Stimulated activated CD8-positive, alpha-beta memory T cell treated with anti-CD3 and anti-CD28 coated beads, Interleukin-15, amount 100 ng/mL, for 48 hours (primary cell): Measurements from ENCODE around the gene DYDC2.
A peak's percentile ranks its signal among the peaks of the same experiment; 100 is the strongest.

Experiments used
- DNase-seq, 2 donors: peaks; one replicate each; pipeline ENCODE4 v3.0.0-alpha.2; 2020; ENCODE audit warnings: low read depth in 2 of 2

The DYDC2 gene

DNA sequence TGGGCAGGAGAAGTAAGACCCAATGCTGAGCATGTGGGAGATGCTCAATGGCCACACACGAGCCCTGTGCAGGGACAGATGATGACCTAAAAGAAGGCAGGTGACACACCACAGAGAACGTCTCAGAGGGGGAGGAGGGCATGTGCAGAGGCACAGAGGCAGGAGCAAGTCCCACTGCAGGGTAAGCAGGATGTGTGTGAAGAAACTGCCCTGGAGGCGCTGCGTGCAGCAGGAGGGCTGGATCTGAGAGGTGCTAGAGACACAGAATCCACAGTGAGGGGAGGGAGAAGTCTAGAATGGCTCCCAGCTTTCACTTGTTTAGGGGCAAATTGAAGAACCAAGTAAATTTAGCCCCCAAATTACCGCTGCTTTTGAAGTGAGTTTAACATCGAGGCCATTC is 14.9 kb downstream of the DYDC2 start:
- DNase-seq, result no peak

DNA sequence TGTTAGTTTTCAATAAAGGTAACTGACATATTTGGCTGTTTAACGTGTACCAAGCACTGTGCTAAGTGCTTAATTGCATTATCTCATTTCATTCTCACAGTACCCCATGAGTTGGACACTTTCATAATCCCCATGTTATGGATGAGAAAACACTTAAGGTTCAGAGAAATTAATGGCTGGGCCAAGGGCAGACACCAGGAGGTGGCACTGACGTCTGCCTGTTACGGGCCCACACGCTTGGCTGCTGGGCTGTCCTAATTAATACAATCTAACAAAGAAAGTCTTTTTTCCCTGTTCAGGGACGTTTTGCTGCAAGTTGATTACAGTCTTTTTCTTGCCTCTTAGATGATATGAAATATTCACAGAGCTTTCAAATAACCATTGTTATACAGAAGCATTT is 16.1 kb downstream of the DYDC2 start:
- DNase-seq, result no peak

DNA sequence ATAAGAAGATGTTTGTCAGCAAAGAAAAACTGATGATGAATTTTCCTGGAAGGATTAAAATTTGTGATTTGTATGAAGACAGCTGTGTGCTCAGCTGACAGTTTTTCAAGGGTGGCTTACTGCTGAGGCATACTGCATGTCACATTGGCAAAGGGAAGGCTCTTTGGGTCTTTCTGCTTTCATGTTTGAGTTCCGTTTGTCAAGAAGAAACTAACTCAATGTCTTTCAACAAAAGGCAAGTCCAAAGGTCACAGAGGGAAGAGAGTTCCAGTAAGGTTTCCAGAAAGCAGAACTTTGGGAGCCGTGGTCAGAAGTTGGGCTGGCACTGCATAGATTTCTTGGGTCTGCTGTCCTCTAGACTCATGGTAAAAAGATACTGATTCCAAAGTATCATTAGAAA is 16.9 kb downstream of the DYDC2 start:
- DNase-seq, result no peak

DNA sequence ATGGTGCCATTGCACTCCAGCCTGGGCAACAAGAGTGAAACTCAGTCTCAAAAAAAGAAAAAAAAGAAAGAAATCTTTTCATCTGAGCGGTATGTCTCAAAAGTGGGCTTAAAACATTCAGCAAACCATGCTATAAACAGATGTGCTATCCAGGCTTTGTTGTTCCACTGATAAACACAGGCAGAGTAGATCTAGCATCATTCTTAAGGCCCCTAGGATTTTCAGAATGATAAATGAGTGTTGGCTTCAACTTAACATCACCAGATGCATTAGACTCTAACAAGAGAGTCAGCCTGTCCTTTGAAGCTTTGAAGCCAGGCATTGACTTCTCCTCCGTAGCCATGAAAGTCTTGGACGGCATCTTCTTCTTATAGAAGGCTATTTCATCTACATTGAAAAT is 23.1 kb downstream of the DYDC2 start:
- no peak for DNase-seq

DNA sequence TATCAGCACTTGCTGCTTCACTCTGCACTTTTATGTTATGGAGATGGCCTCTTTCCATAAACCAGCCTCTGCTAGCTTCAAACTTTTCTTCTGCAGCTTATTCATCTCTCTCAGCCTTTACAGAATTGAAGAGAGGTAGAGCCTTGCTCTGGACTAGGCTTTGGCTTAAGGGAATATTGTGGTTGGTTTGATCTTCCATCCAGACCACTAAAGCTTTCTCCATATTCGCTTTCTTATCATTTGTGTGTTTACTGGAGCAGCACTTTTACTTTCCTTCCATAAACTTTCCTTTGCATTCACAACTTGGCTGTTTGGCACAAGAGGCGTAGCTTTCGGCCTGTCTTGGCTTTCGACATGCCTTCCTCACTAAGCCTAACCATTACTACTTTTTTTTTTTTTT is 23.6 kb downstream of the DYDC2 start:
- no peak for DNase-seq

DNA sequence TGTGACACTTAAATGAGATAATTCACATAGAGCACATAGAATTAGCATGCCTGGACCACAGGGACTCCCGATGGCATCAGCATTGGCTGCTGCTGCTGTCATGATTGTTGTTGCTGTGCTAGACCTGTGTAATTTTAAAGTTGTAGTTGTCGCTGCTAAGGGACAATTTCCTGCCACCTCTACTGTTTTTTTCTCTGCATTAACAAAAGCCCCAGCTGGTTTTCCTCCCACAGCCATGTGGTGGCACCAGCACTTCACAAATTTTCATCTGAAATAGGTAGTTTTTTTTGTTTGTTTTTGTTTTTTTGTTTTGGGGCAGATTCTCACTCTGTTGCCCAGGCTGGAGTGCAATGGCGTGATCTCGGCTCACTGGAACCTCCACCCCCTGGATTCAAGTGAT is 26.4 kb downstream of the DYDC2 start:
- DNase-seq, result no peak

DNA sequence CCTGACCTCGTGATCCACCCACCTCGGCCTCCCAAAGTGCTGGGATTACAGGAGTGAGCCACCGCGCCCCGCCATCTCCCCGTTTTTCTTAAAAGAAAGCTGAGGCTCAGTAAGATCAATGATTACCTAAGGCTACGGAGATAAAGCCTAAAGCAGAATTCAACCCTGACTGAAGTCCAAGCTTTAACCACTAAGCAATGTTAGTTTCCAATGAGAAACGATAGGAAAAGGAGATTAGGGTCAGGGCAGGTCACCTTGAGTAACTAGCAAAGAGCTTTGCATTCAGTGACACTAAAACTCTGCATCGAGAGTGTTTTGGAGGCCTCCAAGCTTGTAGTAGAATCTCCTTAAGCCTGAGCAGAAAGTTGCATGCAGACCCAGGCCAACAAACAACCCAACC is 34.2 kb downstream of the DYDC2 start:
- DNase-seq, result no peak

DNA sequence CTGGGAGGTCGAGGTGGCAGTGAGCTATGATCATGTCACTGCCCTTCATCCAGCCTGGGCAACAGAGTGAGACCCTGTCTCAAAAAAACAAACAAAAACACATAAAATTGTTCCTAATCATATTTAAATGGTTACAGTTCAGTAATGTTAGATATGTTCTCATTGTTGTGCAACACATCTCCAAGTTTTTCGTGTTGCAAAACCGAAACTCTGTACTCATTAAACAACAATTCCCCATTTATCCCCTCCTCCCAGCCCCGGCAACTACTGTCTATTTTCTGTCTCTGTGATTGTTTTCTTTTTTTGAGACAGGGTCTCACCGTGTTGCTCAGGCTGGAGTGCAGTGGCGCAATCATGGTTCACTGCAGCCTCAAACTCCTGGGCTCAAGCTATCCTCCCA is 35.7 kb downstream of the DYDC2 start:
- no peak for DNase-seq

DNA sequence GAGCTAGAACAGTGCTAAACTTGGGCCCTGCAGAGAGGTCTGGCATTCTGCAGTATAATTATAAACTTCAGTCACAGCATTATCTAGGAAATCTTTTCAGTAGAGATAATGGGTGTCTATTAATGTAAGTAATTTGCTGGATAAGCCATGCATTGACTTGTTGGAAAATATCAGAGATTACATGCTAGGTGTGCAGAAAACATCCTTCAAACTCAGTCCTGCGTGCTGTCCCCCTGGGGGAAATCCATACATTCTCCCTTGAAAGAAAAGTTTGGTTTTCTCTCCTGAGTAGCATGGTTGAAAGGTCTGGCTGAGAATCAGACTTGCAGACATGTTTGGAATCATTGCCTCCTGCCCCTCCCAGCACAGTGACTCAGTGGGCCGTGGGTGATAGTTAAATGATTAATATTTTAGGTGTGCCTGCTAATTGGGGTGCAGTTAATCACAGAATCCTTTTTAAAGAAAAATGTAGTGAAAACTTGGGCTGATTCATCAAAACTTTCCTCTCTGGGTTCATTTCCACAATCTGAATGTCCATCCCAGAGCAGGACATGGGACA is 37.9 kb downstream of the DYDC2 start:
- no peak for DNase-seq

DNA sequence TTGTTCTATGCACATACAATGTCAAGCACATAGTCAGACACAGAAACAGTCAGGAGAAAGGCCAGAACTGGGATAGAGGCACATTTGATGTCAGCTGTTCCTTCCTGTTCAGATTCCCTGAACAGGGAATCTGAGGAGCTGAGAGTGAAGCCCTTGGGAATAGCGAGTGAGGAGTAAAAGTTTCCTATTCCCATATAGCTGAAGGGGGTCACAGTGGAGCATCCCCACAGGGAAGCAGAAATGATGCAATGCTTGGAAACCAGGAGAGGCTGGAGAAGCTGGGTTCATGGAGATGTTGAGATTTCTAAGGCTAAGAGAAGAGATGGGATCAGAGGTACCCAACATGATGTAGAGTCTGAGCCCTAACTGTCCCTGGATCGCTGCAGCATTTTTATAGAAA is 40.4 kb downstream of the DYDC2 start:
- no peak for DNase-seq

DNA sequence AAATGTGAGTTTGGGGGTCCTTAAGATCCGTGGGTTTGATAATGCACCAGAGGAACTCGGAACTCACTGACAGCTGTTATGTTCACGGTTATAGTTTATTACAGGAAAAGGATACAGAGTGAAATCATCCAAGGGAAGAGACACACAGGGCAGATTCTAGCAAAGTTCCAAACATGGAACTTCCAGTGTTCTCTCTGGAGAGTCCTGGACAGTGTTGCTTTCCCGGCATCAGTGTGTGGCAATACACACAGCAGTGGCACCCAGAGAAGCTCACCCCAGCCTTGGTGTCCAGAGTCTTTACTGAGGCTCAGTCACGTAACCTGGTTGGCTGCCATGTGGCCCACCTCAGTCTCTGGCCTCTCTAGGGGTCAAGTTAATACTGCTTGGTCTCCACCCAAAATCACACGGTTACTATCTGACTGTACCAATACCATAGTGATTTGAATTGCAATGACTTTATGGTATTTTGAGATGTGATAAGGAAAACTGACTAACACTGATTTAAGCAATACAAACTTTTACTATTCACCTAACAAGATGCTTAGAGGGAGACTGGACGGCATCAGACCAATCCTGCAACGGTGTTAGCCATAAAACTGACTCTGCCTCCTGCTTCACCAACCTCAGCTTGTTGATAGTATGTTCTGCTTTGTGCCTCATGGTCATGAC is 43.7 kb downstream of the DYDC2 start:
- DNase-seq, result no peak

DNA sequence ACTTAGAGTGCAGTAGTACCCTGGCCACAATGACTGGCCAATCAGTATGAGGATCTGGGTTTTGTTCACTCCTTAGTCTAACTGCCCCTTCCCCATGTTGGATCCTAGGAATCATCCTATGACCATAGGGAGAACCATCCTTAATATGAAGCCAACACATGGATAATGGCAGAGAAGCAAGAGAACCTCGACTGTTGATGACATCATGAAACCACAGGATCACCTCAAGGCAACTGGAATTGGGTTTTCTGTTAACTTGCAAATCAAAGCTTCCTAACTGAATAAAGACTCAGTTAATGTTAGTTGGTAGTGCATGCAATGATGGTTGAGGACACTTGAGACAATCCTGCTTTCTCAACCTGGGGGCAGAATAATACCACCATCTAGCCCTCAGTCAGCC is 48.5 kb downstream of the DYDC2 start:
- no peak for DNase-seq

DNA sequence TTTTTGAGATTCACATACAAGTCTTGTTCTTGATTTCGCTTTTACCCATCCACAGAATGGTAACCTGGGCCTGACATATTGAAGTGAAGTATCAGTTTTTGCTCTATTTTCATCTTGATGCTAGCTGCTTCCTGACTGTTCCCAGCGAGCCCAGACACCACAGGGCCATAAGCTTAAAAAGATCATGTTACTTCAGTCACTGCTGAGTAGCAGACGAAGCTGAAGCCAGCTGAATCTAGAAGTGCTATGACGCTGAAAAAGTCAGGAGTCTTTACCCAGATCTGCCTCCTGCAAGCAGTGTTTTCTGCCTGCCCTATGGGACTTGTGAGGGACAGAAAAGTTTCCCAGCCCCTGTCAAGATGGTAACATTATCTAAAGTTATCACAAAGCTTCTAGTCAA is 49.0 kb downstream of the DYDC2 start:
- no peak for DNase-seq

DNA sequence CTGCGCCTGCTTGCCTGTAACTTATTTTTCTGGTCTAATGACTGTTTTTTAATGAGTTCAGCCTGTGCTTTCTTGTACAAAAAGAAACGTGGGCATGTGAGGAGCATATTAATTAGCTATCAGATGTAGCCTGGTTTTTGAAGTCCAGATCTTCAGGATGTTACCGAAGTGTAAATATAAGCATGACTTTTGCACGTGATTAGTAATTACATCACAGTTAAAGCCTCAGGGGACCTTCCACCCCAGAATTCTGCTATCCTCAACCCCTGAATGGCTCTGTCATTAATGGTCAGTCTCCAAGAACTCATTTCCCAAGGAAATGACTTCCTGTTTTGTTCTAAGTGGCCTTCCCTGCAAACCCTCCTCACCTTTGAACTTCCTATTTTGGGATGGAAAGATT is 49.6 kb downstream of the DYDC2 start:
- no peak for DNase-seq

DNA sequence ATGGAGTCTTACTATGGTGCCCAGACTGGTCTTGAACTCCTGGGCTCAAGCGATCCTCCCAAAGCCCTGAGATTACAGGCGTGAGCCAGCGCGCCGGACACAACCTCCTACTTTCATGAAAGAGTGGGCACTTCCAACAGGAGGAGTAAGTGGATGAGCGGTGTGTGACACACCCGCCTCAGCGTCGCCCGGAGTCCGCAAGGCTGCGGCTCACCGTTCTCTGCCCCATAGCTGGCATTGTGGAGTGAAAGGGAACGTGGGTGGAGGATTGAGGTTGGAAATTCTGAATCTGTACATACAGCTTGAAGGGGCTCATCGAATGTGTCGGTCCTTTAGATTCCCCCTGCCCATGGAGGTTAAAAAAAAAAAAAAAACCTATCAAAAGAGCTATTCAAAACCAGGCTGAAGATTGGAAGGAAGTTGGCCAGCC is 51.2 kb downstream of the DYDC2 start:
- DNase-seq, result peak; percentile 59 to 61

DNA sequence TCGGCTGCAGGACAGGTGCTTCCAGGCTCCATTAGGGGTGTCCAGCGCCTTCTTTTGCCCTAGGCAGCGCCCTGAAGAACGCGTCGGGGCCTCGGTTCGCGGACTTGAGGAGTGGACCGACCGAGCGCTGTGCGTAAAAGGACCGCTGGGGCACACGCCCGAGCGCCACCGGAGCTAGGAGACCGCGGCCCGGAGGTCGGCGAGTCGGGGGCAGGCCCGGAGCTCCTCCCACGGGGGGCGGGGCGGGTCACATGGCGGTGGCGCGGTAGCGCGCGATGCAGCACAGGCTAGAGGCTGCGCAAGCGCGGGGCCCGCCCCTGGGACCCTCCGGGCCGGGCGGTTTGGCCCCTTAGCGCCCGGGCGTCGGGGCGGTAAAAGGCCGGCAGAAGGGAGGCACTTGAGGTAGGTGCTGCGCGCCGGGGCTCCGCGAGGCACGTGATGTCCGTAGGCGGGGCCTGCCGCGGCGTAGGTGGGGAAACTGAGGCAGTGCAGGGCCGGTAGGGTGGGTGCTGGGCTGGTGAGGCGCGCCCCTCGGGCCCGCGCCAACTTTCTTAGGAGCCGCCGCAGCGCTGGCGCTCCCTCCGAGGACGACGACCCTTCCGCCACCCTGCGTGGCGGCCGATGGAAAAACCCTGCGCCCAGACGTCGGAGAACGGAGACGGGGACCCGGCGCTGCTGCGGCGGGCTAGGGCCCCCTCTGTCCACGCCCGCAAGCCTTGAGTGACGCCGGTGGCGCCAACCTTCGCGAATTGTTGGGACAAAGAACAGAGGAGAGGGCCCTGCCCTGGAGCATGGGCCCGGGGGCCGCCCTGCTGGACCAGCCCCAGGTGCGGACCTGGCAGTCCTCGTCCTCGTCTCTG is 51.9 kb downstream of the DYDC2 start, which contains the start of gene PRXL2A:
Gene PRXL2A (plus strand): TSS at position 310 of the 860 bp plus-strand sequence. CDS start 11,917 bp downstream, outside the sequence.
- peak; percentile 78 to 85 for DNase-seq

DNA sequence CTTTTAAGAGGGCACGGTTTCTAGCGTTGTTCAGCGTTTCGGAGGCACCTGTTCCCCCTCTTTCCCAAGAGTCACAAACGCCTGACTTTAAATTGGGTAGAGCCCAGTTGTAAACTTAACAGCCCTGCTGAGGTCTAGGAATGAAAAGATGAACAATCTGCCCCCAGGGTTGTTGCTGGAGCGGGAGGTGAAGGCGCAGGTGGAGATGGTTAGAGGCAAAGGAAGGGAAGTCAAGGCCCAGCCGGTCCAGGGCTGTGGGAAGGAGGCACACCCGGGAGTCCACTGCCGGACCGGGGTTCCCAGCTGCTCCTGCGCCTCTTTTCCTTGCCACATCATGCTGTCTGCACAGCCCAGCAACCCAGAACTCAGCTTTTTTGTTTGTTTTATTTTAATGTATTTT is 52.5 kb downstream of the DYDC2 start:
- DNase-seq, result no peak

DNA sequence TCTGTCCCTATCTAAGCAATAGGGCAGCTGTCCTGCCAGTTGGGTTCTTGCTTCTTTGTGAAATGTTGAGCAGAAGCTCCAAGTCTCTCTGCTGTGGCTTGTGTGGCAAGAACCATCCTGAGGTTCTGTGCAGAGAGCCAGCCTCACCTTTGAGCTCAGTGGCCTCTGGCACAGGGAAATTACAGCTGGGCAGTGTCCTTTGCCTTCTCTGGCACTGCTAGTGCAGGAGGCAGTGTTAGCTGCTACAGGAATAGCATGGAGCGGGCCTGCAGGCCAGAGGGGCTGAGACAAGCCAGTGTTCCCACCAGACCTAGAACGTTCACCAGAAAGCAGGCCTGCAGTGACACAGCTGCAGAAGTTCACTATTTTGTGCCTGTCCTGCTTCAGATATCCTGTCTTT is 53.5 kb downstream of the DYDC2 start:
- DNase-seq, result no peak

DNA sequence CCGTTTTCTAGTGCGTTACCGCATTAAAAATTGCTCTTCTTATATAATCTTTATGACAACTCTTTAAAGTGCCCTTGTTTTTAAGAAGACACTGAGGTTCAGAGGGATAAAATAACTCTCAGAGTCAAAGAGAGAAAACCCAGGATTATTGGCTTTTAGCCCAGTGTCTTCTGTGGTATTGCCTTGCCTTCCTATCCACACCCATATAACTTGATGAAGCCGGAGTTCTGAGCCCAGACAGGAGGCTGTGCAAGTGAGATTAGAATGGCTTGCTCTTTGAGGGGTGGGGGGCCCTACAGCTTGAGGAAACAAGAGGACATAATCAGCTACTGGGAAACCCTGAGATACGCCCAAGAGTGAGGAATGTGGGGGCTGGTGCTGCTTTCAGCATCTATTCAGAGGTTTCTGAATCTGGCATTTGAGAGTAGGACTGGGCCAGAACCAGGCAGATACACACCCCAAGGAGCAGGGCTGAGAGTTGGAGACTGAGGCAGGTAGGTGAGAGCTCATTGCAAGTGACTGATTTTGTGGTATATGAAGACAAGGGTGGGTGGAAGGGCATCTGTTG is 54.1 kb downstream of the DYDC2 start:
- DNase-seq, result no peak

DNA sequence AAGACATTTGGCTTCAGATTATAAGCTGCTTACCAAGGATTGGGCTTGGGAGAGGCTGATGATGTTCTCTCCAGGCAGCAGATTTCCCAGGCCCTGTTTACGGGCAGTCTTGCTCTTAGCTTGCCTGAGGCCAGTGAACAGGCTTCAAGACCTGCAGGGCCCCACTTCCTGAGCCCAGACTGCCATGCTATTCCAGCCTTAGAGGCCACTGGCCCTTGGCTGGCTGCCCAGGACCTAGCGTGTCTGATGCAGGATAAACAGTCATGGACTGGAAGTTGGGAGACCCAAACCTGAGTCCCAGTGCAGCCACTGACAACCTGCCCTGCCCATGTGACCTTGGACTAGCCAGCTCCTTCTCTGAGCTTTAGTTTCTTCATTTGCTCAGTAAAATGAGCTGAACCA is 54.7 kb downstream of the DYDC2 start:
- no peak for DNase-seq

DNA sequence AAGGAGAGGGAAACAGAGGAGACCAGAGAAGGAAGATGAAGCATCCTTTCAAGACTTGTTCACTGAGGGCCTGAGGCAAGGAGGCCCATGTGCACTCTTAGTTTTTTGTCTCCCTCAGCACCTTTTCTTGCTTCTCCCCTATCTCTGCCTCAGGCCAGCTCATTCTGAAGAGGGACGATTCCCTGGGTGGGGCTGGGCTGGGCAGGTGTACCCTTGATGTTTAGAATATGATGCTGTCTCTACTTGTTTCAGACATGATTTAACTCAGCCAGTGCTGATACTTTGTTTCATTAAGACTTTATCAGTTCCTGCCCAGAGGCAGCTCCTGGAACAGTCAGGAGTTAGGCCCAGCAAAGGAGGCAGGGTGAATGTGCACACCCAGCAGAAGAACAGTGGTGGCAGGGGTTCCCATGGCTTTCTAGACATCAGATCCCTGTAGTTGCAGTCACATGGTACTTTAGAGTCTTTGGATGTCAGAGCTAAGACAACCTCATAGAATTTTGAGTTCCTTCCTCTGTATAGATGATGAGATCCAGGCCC is 55.2 kb downstream of the DYDC2 start:
- DNase-seq, result no peak

DNA sequence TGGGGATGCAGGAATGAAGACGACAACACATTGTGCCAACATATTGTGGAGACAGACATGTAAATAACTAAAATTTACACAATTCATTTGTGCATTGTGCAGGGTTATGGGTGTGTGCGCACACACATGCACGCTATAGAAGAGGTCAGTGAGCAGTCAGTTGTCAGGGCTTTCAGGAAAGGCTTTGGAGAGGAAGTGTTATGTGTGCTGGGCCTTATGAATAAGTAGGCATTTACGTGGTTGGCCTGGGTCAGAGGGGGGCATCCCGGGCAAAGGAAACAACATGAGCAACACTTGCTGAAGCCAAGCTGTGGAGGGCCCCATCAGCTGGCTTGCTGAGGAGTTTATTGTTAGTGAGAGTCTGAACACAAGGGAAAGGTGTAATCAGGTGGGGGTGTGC is 55.9 kb downstream of the DYDC2 start:
- no peak for DNase-seq
